Astrocyte (in vitro differentiated cells and primary cell): ENCODE data around the gene ZIC1. TPM values are rescaled to one million over a fixed set of nuclear protein-coding genes. Genes with fewer than 3 reads are reported as not detected.

Experiments used
- DNase-seq: peaks from one replicate; pipeline ENCODE4 v3.0.0-alpha.2; 2010; ENCODE audit warnings: low read depth
- FAIRE-seq: peaks from 2 replicates; lab custom pipeline; 2011; peaks lifted over from hg19 to GRCh38; lab: Jason Lieb, UNC
- H2AFZ ChIP-seq: 2 replicates; pipeline ENCODE4 v1.6.0; 2012; ENCODE audit warnings: low read depth, low read length, inconsistent platforms
- H3K27ac ChIP-seq: 2 replicates; pipeline ENCODE4 v1.5.1; 2011; ENCODE audit warnings: low read depth, low read length, inconsistent platforms
- H3K27me3 ChIP-seq: 2 replicates; pipeline ENCODE4 v1.6.0; 2011; ENCODE audit warnings: low read length, inconsistent platforms; ENCODE audit not compliant: insufficient read depth
- H3K36me3 ChIP-seq: 2 replicates; pipeline ENCODE4 v1.5.1; 2011; ENCODE audit warnings: low read length, inconsistent platforms; ENCODE audit not compliant: insufficient read depth
- H3K4me1 ChIP-seq: 2 replicates; pipeline ENCODE4 v1.5.1; 2011; ENCODE audit warnings: low read length, inconsistent platforms; ENCODE audit not compliant: insufficient read depth
- H3K4me2 ChIP-seq: 2 replicates; pipeline ENCODE4 v1.6.0; 2012; ENCODE audit warnings: low read length, inconsistent platforms
- H3K4me3 ChIP-seq: 2 replicates; pipeline ENCODE4 v1.5.1; 2011; ENCODE audit warnings: low read depth, mild to moderate bottlenecking, low read length, inconsistent platforms; ENCODE audit not compliant: insufficient read depth
- H3K79me2 ChIP-seq: 2 replicates; pipeline ENCODE4 v1.6.0; 2012; ENCODE audit warnings: mild to moderate bottlenecking, low read length, inconsistent platforms; ENCODE audit not compliant: insufficient read depth
- H3K9ac ChIP-seq: 2 replicates; pipeline ENCODE4 v1.6.0; 2012; ENCODE audit warnings: mild to moderate bottlenecking, low read length, inconsistent platforms
- H3K9me3 ChIP-seq: 2 replicates; pipeline ENCODE4 v1.5.1; 2012; ENCODE audit warnings: low read depth, mild to moderate bottlenecking, low read length, inconsistent platforms; ENCODE audit not compliant: insufficient read depth
- H4K20me1 ChIP-seq: 2 replicates; pipeline ENCODE4 v1.6.0; 2012; ENCODE audit warnings: low read length, inconsistent platforms; ENCODE audit not compliant: insufficient read depth
- H3K27ac Mint-ChIP-seq: one replicate; pipeline ENCODE4 v1.8.0; 2021; ENCODE audit warnings: mild to moderate bottlenecking, mixed read lengths; ENCODE audit not compliant: unreplicated experiment
- H3K27me3 Mint-ChIP-seq: one replicate; pipeline ENCODE4 v1.8.0; 2021; ENCODE audit warnings: low read depth, mixed read lengths; ENCODE audit not compliant: unreplicated experiment
- H3K36me3 Mint-ChIP-seq: one replicate; pipeline ENCODE4 v1.8.0; 2021; ENCODE audit warnings: low read depth, mixed read lengths; ENCODE audit not compliant: unreplicated experiment
- H3K4me1 Mint-ChIP-seq: one replicate; pipeline ENCODE4 v1.8.0; 2021; ENCODE audit warnings: low read depth, mixed read lengths; ENCODE audit not compliant: unreplicated experiment
- H3K4me3 Mint-ChIP-seq: one replicate; pipeline ENCODE4 v1.8.0; 2021; ENCODE audit warnings: mild to moderate bottlenecking, moderate library complexity, mixed read lengths; ENCODE audit not compliant: unreplicated experiment
- H3K9me3 Mint-ChIP-seq: one replicate; pipeline ENCODE4 v1.8.0; 2021; ENCODE audit warnings: mild to moderate bottlenecking, mixed read lengths; ENCODE audit not compliant: unreplicated experiment
- EZH2 ChIP-seq: IDR thresholded peaks from 2 replicates; pipeline ENCODE4 v1.6.1; 2012; ENCODE audit warnings: mild to moderate bottlenecking, low read length, inconsistent platforms; ENCODE audit not compliant: insufficient read depth
- total RNA-seq: library from RNA; stranded (reverse); gene quantifications from 2 replicates; pipeline ENCODE4 v1.2.1, GENCODE V29; 2021
- TF ChIP-seq, protein P1 (sequence below): IDR thresholded peaks from 2 replicates; pipeline ENCODE4 v1.5.1; 2011; ENCODE audit warnings: low read depth, mild to moderate bottlenecking, inconsistent platforms, low read length, moderate library complexity; ENCODE audit not compliant: insufficient read depth

Gene ZIC1
- total RNA-seq, 1 donor from 2014 or later = 0.30 TPM

GRCh38 chr3:147420353-147421183 lies 11.4 kb downstream of the ZIC1 start:
- H4K20me1 ChIP-seq = no peaks in the 10 kb centered on the region
- no peak overlapping the region for H3K27ac Mint-ChIP-seq
- no peak for FAIRE-seq
- peaks cover 36% of the 10 kb centered on the region for H3K4me1 ChIP-seq
- H3K4me3 ChIP-seq = peak overlapping the region; percentile 61
- H3K4me2 ChIP-seq = peak overlapping the region; percentile 85
- no peak for TF ChIP-seq EZH2
- TF ChIP-seq, protein P1, sequence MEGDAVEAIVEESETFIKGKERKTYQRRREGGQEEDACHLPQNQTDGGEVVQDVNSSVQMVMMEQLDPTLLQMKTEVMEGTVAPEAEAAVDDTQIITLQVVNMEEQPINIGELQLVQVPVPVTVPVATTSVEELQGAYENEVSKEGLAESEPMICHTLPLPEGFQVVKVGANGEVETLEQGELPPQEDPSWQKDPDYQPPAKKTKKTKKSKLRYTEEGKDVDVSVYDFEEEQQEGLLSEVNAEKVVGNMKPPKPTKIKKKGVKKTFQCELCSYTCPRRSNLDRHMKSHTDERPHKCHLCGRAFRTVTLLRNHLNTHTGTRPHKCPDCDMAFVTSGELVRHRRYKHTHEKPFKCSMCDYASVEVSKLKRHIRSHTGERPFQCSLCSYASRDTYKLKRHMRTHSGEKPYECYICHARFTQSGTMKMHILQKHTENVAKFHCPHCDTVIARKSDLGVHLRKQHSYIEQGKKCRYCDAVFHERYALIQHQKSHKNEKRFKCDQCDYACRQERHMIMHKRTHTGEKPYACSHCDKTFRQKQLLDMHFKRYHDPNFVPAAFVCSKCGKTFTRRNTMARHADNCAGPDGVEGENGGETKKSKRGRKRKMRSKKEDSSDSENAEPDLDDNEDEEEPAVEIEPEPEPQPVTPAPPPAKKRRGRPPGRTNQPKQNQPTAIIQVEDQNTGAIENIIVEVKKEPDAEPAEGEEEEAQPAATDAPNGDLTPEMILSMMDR = no peak
- peaks cover 9% of the 10 kb centered on the region for H3K4me1 Mint-ChIP-seq
- no peak overlapping the region for H3K4me3 Mint-ChIP-seq
- no peaks in the 10 kb centered on the region for H3K36me3 ChIP-seq
- peak overlapping the region; percentile 77 for H3K9ac ChIP-seq
- no peak for DNase-seq
- H3K79me2 ChIP-seq = peaks cover 10% of the 10 kb centered on the region
- H3K9me3 ChIP-seq = no peaks in the 10 kb centered on the region
- peaks cover 4% of the 10 kb centered on the region for H3K9me3 Mint-ChIP-seq
- no peaks in the 10 kb centered on the region for H3K36me3 Mint-ChIP-seq
- H3K27me3 Mint-ChIP-seq = peaks cover 92% of the 10 kb centered on the region
- no peak overlapping the region for H2AFZ ChIP-seq
- peak overlapping the region; percentile 87 for H3K27ac ChIP-seq
- peaks cover 48% of the 10 kb centered on the region for H3K27me3 ChIP-seq

- peak overlapping the region; percentile 61 for H3K4me3 ChIP-seq
- peaks cover 9% of the 10 kb centered on the region for H3K4me1 Mint-ChIP-seq
Observed at GRCh38 chr3:147421184-147421912, 12.2 kb downstream of the ZIC1 start.

More at GRCh38 chr3:147421184-147421912, 12.2 kb downstream of the ZIC1 start:
- Histone ChIP-seq H4K20me1 (no peaks in the 10 kb centered on the region), H3K4me2 (peak overlapping the region; percentile 85), H3K9ac (peak overlapping the region; percentile 77), H3K27ac (peak overlapping the region; percentile 87), H2AFZ (peak overlapping the region; percentile 30), H3K27me3 (peaks cover 48% of the 10 kb centered on the region), H3K79me2 (peaks cover 10% of the 10 kb centered on the region), H3K4me1 (peaks cover 36% of the 10 kb centered on the region), H3K36me3 (no peaks in the 10 kb centered on the region), H3K9me3 (no peaks in the 10 kb centered on the region)
- no peak for DNase-seq
- peak overlapping the region; percentile 62 for H3K4me3 Mint-ChIP-seq
- H3K27ac Mint-ChIP-seq = no peak overlapping the region
- FAIRE-seq = no peak
- TF ChIP-seq, protein P1 = no peak
- peak; percentile 79 for TF ChIP-seq EZH2
- H3K36me3 Mint-ChIP-seq = no peaks in the 10 kb centered on the region
- H3K9me3 Mint-ChIP-seq = peaks cover 4% of the 10 kb centered on the region
- peaks cover 89% of the 10 kb centered on the region for H3K27me3 Mint-ChIP-seq
